Panc1 (cell line): ENCODE data around the gene PRTFDC1. TPM values are rescaled to one million over a fixed set of nuclear protein-coding genes. Genes with fewer than 3 reads are reported as not detected.

Experiments used
- ATAC-seq: fragments of 200-7000 bp; cut with Tn5 transposase; 2 replicates; pipeline ENCODE4 v1.9.1; 2020; ENCODE audit warnings: mild to moderate bottlenecking, moderate library complexity
- BruUV-seq: library from RNA; stranded (reverse); fragments of 400-500 nt; replicated peaks from 2 replicates; lab custom pipeline; 2021; lab: Mats Ljungman, UMichigan
- CTCF ChIA-PET: fragments of 300-600 bp; sonication (Branson Sonifier 250); formaldehyde crosslinking; loops from one replicate; lab custom pipeline; 2022; ENCODE audit warnings: antibody characterized with exemption; lab: Charles Lee
- POLR2A ChIA-PET: fragments of 300-600 bp; sonication (Branson Sonifier 250); formaldehyde crosslinking; loops from one replicate; lab custom pipeline; 2022; ENCODE audit warnings: antibody characterized with exemption; lab: Charles Lee
- DNase-seq: peaks from one replicate; pipeline ENCODE4 v3.0.0-alpha.2; 2010; ENCODE audit warnings: low read depth, low spot score
- H3K27ac ChIP-seq: 2 replicates; pipeline ENCODE4 v1.5.1; 2011; ENCODE audit warnings: mild to moderate bottlenecking, low read length, inconsistent platforms
- H3K27me3 ChIP-seq: fragments of 200-500 bp; sonication (Bioruptor generic); 2 replicates; pipeline ENCODE4 v1.6.0; 2014; ENCODE audit warnings: low read length, inconsistent platforms; ENCODE audit not compliant: control insufficient read depth, insufficient read depth
- H3K36me3 ChIP-seq: fragments of 200-500 bp; sonication (Bioruptor generic); 2 replicates; pipeline ENCODE4 v1.5.1; 2014; ENCODE audit warnings: inconsistent platforms, mild to moderate bottlenecking, low read length, moderate library complexity; ENCODE audit not compliant: control insufficient read depth, insufficient read depth
- H3K4me1 ChIP-seq: 2 replicates; pipeline ENCODE4 v1.5.1; 2011; ENCODE audit warnings: inconsistent platforms, mild to moderate bottlenecking, low read length, moderate library complexity; ENCODE audit not compliant: control insufficient read depth, insufficient read depth
- H3K4me3 ChIP-seq, 2 experiments: 2 replicates each; pipeline ENCODE4 v1.5.1; 2011 to 2012; ENCODE audit warnings: low read depth in 2 of 2, low read length in 2 of 2, mild to moderate bottlenecking in 2 of 2, inconsistent platforms in 1 of 2, moderate library complexity in 1 of 2
- H3K9me3 ChIP-seq: fragments of 200-500 bp; sonication (Bioruptor generic); 2 replicates; pipeline ENCODE4 v1.5.1; 2014; ENCODE audit warnings: low read depth, mild to moderate bottlenecking, inconsistent platforms, low read length, moderate library complexity; ENCODE audit not compliant: control insufficient read depth, insufficient read depth
- CTCF ChIP-seq: fragments of 450-650 bp; IDR thresholded peaks from 2 replicates; pipeline ENCODE4 v1.5.1; 2017; ENCODE audit warnings: mild to moderate bottlenecking
- POLR2AphosphoS5 ChIP-seq: IDR thresholded peaks from 2 replicates; pipeline ENCODE4 v1.6.1; 2012; ENCODE audit warnings: mild to moderate bottlenecking, low read depth, low read length, moderate library complexity
- REST ChIP-seq, 2 experiments: IDR thresholded peaks; 2 replicates each; pipeline ENCODE4 v1.6.1; 2011 to 2012; ENCODE audit warnings: low read depth in 2 of 2, control low read depth in 1 of 2, low read length in 1 of 2, mild to moderate bottlenecking in 1 of 2, moderate library complexity in 1 of 2; ENCODE audit not compliant: insufficient read depth in 1 of 2
- SIN3A ChIP-seq: IDR thresholded peaks from 2 replicates; pipeline ENCODE4 v1.6.1; 2012; ENCODE audit warnings: low read depth, mild to moderate bottlenecking, low read length, moderate library complexity, borderline replicate concordance; ENCODE audit not compliant: insufficient read depth
- TCF7L2 ChIP-seq: IDR thresholded peaks from 2 replicates; pipeline ENCODE4 v1.6.1; 2011; ENCODE audit warnings: mild to moderate bottlenecking, low read depth, low read length, inconsistent platforms
- in situ Hi-C: cut with HindIII; loops from 2 replicates; pipeline ENCODE4 v1.10.0; 2016; ENCODE audit warnings: low sequenced_read_pairs, low pct_unique_long_range_greater_than_20kb
- intact Hi-C: fragments of 100-400 bp; cut with micrococcal nuclease; formaldehyde crosslinking; loops from one replicate; pipeline ENCODE4 v1.10.0; 2022; ENCODE audit not compliant: unreplicated experiment
- total RNA-seq: library from RNA; stranded (reverse); gene quantifications from one replicate; pipeline ENCODE4 v1.2.1, GENCODE V29; 2021; ENCODE audit not compliant: unreplicated experiment

PRTFDC1 gene
- total RNA-seq, 1 experiment from 2014 or later: 3.0 TPM

- no peak overlapping the region for H3K4me3 ChIP-seq
- no peaks in the 10 kb centered on the region for H3K27me3 ChIP-seq
- ChIA-PET POLR2A (no interaction called here), CTCF (no interaction called here)
- BruUV-seq: no TSS peak
- H3K36me3 ChIP-seq: no peaks in the 10 kb centered on the region
- intact Hi-C loops (no loop called here), in situ Hi-C loops (no loop called here)
- TF ChIP-seq POLR2AphosphoS5 (no peak), CTCF (no peak), TCF7L2 (no peak), SIN3A (no peak), REST (IDR thresholded peaks at IDR 0.05; ENCODE audit: insufficient read depth in 1 of 2, low read depth in 2 of 2, low read length in 1 of 2) (no peak)
- DNase-seq (no peak), ATAC-seq (no peak)
- no peaks in the 10 kb centered on the region for H3K9me3 ChIP-seq
- peaks cover 4% of the 10 kb centered on the region; the same call in 1 of the 2 replicates for H3K4me1 ChIP-seq
- H3K27ac ChIP-seq: no peak overlapping the region
Observed at GRCh38 chr10:24894728-24895127, 57.7 kb downstream of the PRTFDC1 start.

GRCh38 chr10:24894309-24894708 is 58.1 kb downstream of the PRTFDC1 start:
- H3K4me1 ChIP-seq: peaks cover 4% of the 10 kb centered on the region; the same call in 1 of the 2 replicates
- CTCF ChIA-PET: no interaction called here
- in situ Hi-C loops (no loop called here), intact Hi-C loops (no loop called here)
- TF ChIP-seq POLR2AphosphoS5: no peak
- TF ChIP-seq SIN3A: no peak
- no peak for TF ChIP-seq REST (IDR thresholded peaks at IDR 0.05; ENCODE audit: insufficient read depth in 1 of 2, low read depth in 2 of 2, low read length in 1 of 2)
- no peaks in the 10 kb centered on the region for H3K27me3 ChIP-seq
- no TSS peak for BruUV-seq
- no peak overlapping the region for H3K4me3 ChIP-seq
- no peaks in the 10 kb centered on the region for H3K9me3 ChIP-seq
- no peak overlapping the region for H3K27ac ChIP-seq
- POLR2A ChIA-PET: no interaction called here
- H3K36me3 ChIP-seq: no peaks in the 10 kb centered on the region
- ATAC-seq: no peak
- no peak for DNase-seq
